HG03135 (cell line): ENCODE measurements around the gene ARVCF.

ENCODE experiments used
- ATAC-seq: cut with Tn5 transposase; IDR thresholded peaks from one replicate; pipeline ENCODE4 v1.9.1; 2021; ENCODE audit warnings: mild to moderate bottlenecking, moderate library complexity; ENCODE audit not compliant: unreplicated experiment

ARVCF gene

DNA sequence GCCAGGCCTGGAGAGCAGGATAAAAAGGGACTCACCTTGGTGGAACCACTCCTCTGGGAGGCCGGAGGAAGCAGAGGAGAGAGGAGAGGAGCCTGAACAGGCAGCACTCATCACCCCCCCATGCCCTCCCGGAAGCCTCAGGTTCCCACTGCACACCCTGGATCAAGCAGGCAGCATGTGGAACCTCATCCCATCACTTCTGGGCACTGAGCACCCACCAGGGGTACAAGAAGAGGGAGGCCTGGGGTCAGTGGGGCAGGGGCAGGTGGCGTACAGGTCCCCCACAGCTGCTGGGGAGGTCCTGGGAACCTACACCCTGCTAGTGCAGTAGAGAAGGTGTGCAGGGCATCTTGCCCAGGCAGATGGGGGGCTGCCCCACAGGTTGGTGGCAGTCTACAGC, 40.0 kb downstream of the ARVCF start:
- ATAC-seq = no peak

DNA sequence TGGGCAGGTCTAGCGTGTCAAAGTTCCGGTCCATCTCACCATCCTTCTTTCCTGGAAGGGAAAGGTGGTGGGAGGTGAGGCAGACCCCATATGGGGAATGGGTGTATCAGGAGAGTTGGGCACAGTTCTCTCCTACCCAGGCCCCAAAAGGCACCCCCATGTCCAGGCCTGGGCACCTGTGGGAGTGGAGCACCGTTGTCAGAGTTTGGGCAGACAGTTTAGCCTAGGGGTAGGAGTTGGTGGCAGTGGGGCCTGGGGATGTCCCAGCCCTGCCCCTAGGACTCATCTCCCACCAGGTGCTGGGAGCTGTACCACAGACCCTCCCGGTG, 41.0 kb downstream of the ARVCF start:
- ATAC-seq = no peak

- ATAC-seq = no peak
These were observed 41.5 kb downstream of the ARVCF start for GRCh38 chr22:19974935-19975706.

DNA sequence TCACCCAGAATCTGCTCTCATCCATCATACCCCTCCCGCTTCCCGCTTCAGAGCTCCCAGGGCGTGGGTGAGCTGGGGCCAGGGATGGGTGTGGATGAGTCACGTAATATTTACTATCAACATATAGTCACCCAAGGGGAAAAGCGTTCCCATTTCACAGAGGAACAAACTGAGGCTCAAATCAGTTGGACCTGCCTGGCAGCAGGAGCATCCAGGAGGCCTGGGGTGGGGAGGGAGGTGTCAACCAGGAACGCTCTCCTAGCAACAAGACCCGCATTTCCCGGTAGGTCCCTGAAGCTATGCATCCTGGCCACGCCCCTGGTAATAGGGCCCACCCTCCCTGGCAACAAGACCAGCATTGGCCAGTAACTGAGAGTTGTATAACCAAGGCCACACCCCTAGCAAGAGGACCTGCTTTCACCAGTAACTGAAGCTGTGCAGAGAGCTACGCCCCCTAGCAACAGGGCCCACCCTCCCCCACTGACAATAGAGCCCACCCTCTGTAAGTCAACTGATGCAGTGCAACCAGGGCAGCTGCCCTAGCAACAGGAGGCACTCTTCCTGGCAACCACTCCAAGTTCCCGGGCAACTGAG, 42.3 kb downstream of the ARVCF start:
- ATAC-seq = no peak

DNA sequence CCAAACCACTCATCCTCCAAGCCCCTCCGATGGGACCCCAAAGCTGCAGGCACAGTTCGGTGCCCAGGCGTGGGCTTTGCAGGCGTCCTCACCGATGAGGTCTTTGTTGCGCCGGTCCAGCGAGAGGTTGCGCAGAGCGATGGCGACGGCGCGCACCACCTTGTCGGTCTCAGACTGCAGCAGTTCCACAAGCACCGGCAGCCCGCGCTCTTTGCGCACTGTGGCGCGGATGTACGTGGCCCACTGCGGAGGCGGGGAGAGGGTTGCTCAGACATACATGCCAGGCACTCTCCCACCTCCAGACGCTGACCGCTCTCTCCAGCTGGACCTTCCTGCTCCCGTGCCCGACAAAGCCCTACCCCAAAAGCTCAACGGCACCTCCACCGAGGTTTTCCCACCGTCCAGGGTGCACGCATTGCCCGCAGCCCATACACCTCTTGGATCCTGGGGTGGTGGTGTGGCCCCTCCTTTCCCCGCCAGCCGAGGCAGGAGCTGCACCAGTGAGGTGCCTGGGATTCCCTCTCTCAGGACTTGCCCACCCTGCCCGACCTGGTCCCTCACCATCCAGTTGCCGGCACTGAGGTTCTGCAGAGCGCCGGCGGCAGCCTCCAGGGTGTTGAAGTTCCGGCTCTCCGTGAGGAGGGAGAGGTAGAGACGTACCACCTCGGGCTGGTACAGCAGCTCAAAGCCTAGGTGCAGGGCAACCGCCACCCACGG, 42.9 kb downstream of the ARVCF start:
- ATAC-seq = no peak

DNA sequence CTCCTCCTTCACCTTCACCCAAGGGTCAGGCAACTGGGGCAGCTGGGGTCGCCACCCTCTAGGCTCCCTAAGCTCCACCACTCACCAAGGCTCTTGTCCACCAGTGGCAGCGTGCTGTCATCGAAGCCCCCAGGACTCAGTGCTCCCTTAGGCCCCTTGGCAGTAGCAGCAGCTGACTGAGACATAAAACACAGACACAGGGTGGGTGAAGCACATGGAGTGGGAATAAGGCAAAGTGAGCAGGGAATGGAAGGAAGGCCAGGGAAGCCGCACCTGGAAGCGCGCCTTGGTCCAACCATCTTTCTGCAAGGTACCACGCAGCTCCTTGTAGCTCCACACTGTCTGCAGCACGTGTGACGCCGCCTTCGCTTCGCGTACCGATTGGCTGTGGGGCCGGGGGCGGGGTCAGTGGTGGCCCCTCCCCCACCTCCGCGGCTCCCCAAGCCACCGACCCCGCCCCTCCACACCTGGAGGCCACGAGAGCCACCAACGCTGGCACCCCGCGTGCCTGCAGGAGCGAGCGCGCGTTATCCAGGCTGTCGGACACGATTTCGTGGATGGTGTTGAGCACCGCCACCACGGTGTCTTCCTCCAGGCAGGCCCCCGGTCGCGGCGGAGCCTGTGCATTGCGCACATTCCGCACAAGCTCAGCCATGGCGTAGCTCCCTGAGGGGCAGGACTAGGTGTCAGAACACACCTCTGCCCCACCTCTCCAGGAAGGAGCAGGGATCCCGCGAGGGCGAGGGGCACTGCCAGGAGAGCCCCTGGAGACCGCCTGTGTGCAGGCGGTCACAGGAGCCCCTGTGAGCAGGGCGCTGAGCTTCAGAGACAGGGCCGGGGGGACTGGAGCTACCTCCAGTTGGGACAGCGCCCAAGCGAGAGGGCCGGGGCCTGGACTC, 43.7 kb downstream of the ARVCF start:
- ATAC-seq = no peak

DNA sequence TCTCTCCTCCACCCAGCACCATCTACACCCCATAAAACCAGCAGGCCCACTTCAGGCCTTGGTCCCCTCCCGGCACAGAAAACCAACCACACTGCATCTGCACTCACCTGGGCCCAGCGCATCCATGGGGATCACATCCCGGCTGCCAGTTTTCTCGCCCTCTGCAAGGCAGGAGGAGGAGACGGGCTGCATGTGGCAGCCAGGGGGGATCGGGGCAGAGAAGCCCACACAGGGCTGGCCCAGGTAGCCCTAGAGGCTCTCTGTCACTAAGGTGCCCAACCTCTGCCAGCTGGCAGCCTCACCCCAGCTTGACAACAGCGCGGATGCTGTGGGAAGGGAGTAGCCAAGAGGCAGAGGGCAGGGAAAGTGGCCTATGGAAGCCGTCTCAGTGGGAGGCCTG, 44.4 kb downstream of the ARVCF start:
- no peak for ATAC-seq

- ATAC-seq = no peak
These were observed 45.1 kb downstream of the ARVCF start for GRCh38 chr22:19971276-19972124.

DNA sequence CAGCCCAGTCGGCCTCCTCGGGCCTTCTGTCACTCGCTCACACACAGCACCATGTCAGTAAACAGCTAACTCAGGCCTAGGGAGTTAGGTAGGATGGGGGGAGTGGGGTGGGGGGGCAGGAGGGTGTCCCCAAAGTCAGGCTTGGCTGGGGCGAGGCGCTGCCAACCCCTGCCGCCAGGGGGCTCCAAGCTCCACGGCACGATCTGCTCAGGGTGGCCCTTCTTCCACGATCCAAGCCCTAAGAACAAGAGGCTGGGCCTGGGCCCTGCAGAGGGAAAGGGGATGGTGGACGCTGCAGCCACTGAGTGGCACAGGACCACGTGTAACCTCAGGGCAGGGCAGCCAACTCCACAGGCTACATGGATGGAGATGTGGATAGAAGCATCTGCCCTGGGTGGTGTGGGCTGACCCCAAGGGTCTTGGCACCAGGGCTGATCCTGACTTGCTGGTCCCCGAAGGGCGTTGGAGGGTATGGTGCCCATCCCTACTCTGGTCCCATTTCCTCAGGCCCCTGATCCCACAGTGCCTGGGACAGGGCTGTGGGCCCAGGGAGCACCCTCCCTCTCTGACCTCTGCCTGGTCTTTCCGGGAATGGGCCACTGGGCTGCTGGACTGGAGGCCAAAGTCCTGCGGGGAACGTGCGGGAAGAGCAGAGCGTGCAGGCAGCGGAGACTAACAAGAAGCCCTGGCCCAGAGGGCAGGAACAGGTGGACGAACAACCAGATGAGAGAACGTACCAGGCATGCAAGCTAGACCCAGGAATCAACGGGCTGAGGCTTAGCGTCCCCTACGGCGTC, 45.9 kb downstream of the ARVCF start:
- no peak for ATAC-seq

- no peak for ATAC-seq
These were observed 46.6 kb downstream of the ARVCF start for GRCh38 chr22:19970031-19970478.

DNA sequence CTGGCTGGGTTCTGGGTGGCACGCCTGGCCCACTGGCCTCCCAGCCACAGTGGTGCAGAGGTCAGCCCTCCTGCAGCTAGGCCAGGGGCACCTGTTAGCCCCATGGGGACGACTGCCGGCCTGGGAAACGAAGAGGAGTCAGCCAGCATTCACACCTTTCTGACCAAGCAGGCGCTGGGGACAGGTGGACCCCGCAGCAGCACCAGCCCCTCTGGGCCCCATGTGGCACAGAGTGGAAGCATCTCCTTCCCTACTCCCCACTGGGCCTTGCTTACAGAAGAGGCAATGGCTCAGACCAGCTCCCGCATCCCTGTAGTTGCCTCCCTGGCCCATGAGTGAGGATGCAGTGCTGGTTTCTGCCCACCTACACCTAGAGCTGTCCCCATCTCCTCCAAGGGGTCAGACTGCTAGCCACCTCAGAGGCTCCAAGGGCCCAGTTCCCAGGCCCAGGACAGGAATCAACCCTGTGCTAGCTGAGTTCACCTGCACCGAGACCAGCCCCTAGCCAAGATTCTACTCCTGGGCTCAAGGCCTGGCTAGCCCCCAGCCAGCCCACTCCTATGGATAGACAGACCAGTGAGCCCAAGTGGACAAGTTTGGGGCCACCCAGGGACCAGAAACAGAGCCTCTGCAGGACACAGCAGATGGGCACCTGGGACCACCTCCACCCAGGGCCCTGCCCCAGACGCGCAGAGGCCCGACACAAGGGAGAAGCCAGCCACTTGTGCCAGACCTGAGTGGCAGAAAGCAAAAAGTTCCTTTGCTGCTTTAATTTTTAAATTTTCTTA, 47.3 kb downstream of the ARVCF start:
- ATAC-seq = no peak

GRCh38 chr22:19968450-19968891, 48.2 kb downstream of the ARVCF start:
- ATAC-seq = no peak

- ATAC-seq = no peak
These were observed 48.7 kb downstream of the ARVCF start for GRCh38 chr22:19967850-19968449.

DNA sequence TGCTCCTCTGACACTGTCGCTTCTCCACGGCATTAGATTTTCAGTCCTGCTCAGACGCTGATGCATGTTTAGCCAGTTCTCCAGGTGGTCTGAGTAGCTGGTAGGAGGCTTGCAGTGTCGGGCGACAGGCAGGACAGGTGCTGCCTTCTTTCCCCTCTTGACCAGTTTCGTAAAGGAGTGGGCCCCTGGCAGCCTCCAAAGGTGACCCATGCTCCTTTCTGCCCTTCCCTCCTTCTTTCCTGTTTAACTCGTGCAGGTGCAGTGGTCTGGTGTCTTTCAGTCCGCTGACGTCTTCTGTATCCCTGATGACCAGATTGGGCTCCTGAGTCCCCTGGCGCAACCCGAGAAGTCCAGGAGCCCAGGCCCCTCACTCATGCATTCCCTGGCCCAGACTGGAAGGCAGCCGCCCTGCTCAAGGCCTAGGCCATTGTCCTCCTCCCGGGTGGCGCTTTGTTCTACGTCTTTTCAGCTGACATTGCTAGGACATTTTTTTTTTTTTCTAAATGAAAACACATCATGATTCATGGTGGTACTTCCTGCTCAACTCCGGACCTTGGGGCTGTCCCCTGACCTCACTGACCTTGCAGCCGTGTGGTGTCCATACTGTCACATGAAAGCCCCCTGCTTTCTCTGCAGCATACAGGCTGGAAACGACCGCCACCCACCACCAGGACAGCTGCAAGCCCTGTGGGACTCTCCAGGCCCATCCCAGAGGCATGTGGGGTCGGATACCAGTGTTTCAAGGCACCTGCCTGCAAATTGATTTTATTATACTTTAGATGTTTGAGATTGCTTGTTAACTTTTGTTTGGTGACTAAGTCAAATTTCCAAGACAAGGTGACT, 49.5 kb downstream of the ARVCF start:
- ATAC-seq = no peak

GRCh38 chr22:19965771-19966709, 50.6 kb downstream of the ARVCF start:
- no peak for ATAC-seq

DNA sequence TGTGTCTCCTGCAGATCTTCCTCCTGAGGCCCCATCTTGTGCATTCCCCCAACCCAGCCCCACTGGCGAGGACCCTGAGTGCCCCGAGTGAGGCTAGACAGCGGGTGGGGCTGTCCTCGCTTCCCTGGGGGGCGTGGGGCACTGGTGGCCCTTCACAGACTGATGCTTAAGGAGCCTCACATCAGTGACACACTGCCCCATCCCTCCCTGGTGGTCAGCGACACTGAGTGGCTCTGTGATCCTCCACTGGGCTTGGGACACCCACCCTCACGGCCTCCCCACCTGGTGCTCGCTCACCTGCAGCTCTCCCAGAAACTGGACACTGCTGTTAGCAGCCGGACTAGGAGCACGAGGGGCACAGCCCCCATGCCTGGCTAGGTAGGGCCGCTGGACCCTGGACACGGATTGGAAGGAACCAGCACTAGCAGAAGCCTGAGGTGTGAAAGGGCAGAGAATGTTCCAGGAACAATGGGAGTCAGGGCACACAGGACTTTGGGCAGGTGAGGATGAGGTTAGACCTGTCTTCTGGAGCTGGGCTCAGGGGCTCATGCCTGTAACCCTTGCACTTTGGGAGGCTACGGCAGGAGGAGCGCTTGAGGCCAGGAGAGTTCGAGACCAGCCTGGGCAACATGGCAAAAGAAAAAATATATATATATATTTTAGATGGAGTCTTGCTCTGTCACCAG, 51.8 kb downstream of the ARVCF start:
- ATAC-seq = no peak
